Esophagus squamous epithelium (tissue), 4 donors: ENCODE results near the gene LPIN3.

Experiments used
- CTCF ChIP-seq, 6 experiments: fragments of 450-650 bp in 4 of 6; fragments of 200-600 bp in 2 of 6; sonication (generic) in 2 of 6; IDR thresholded peaks; one replicate each; pipeline ENCODE4 v1.5.1; 2016 to 2019; ENCODE audit warnings: antibody characterized with exemption in 6 of 6, mild to moderate bottlenecking in 4 of 6, moderate library complexity in 4 of 6
- POLR2A ChIP-seq, 4 donors: fragments of 450-650 bp; IDR thresholded peaks; one replicate each; pipeline ENCODE4 v1.6.1; 2017; ENCODE audit warnings: antibody characterized with exemption in 4 of 4, mild to moderate bottlenecking in 4 of 4, moderate library complexity in 3 of 4

DNA sequence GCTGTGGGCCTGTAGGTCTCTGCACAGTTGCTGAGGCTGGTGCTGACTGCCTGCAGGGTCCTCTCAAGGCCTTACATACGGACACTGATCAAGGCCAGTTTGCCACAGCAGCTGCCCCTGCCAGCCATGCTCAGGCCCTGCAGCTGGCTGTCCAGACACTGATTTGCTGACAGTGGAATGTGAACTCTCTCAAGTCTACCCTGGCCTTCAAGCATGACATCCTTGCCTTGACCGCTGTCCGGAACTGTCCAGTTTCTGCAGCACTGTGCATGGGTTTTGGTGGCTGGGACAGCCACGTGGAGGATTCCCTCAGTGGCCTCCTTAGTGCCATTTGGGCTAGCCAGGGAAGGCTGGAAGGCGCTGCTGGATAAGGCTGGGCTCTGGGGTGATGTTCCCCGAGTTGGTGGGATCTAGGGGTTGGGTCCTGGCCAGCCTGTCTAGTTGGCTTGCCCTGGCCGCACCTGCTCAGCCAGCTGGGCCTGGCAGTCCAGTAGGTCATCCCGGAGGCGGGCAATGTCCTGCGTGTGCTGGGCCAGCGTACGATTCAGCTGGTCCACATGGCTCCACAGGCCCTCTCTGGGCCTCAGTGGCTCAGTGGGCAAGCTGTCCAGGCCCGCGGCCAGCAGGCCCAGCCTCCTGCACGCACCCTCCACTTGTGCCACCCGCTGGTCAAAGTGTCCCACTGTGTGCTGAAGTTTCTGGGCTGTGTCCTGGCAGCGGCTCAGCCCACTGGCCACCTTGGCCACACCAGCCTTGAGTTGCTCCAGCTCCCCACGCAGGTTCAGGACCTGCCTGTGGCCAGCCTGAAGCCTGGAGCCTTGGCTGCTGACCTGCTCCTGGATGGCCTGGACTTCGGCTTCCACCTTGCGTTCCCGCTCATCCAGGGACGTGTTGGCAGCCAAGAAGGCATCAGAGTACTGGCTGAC, 20.5 kb downstream of the LPIN3 start:
- TF ChIP-seq CTCF (IDR thresholded peaks at IDR 0.05) (no peak), POLR2A (IDR thresholded peaks at IDR 0.05) (no peak)
